HepG2 (cell line): ENCODE data around the gene KCNJ8. TPM values are rescaled to one million over a fixed set of nuclear protein-coding genes. Genes with fewer than 3 reads are reported as not detected.

Experiments used
- ATAC-seq: fragments of 200-7000 bp; cut with Tn5 transposase; 3 replicates; pipeline ENCODE4 v1.9.1; 2020; ENCODE audit warnings: mild to moderate bottlenecking, moderate library complexity
- BruUV-seq: library from RNA; stranded (reverse); fragments of 400-500 nt; replicated peaks from 2 replicates; lab custom pipeline; 2021; lab: Mats Ljungman, UMichigan
- CTCF ChIA-PET: fragments of 300-600 bp; formaldehyde crosslinking; extraction: SDS; loops from one replicate; lab custom pipeline; 2021; ENCODE audit warnings: low total read pairs, inconsistent platforms, low intra/inter-chr PET ratio; lab: Yijun Ruan, JAX
- POLR2A ChIA-PET: fragments of 350-600 bp; sonication (Branson Sonifier 250); formaldehyde crosslinking; loops from one replicate; lab custom pipeline; 2020; ENCODE audit warnings: antibody characterized with exemption, inconsistent platforms; lab: Yijun Ruan, JAX
- DNase-seq: peaks from one replicate; pipeline ENCODE4 v3.0.0-alpha.2; 2015; ENCODE audit warnings: low spot score
- FAIRE-seq: peaks from 3 replicates; lab custom pipeline; 2011; peaks lifted over from hg19 to GRCh38; lab: Jason Lieb, UNC
- H2AFZ ChIP-seq: one replicate; pipeline ENCODE4 v1.6.1; 2011; ENCODE audit warnings: low read length, inconsistent platforms
- H3K27ac ChIP-seq: fragments of 300-600 bp; 3 replicates; pipeline ENCODE4 v1.8.0; 2011; ENCODE audit warnings: mixed run types, mild to moderate bottlenecking, mixed read lengths, low read length, inconsistent platforms; ENCODE audit not compliant: insufficient read depth; ENCODE audit errors: extremely low read length
- H3K27me3 ChIP-seq, 2 experiments: fragments of 200-600 bp in 1 of 2; 2 replicates in 1 of 2; 3 replicates in 1 of 2; pipeline versions ENCODE4 v1.6.0 to v1.8.0; 2011; ENCODE audit warnings: low read length in 2 of 2, mild to moderate bottlenecking in 2 of 2, moderate library complexity in 2 of 2, inconsistent platforms in 1 of 2; ENCODE audit not compliant: insufficient read depth in 2 of 2, control insufficient read depth in 1 of 2
- H3K36me3 ChIP-seq, 2 experiments: fragments of 200-600 bp in 1 of 2; replicated peaks in 1 of 2; 2 replicates in 1 of 2; 3 replicates in 1 of 2; pipeline versions ENCODE4 v1.5.1 to v1.8.0; 2011; ENCODE audit warnings: low read length in 2 of 2, inconsistent platforms in 1 of 2; ENCODE audit not compliant: insufficient read depth in 2 of 2, control insufficient read depth in 1 of 2
- H3K4me1 ChIP-seq: 2 replicates; pipeline ENCODE4 v1.5.1; 2012; ENCODE audit warnings: low read length, inconsistent platforms; ENCODE audit not compliant: insufficient read depth
- H3K4me2 ChIP-seq: 2 replicates; pipeline ENCODE4 v1.6.0; 2011; ENCODE audit warnings: low read depth, low read length, inconsistent platforms
- H3K4me3 ChIP-seq, 3 experiments: fragments of 200-600 bp in 1 of 3; sonication (generic), shearing (Covaris generic) in 1 of 3; replicated peaks in 1 of 3; 2 replicates each; pipeline ENCODE4 v1.5.1; 2011 to 2016; ENCODE audit warnings: low read length in 3 of 3, inconsistent platforms in 2 of 3, low read depth in 2 of 3, mild to moderate bottlenecking in 2 of 3, control low read depth in 1 of 3, mixed read lengths in 1 of 3; ENCODE audit not compliant: insufficient read depth in 1 of 3
- H3K79me2 ChIP-seq: one replicate; pipeline ENCODE4 v1.6.1; 2011; ENCODE audit warnings: low read length, inconsistent platforms; ENCODE audit not compliant: insufficient read depth
- H3K9ac ChIP-seq: 2 replicates; pipeline ENCODE4 v1.6.0; 2011; ENCODE audit warnings: mild to moderate bottlenecking, low read depth, low read length, inconsistent platforms; ENCODE audit not compliant: insufficient read depth
- H3K9me3 ChIP-seq: 2 replicates; pipeline ENCODE4 v1.5.1; 2012; ENCODE audit warnings: mild to moderate bottlenecking, low read length
- H4K20me1 ChIP-seq: 2 replicates; pipeline ENCODE4 v1.6.0; 2011; ENCODE audit warnings: inconsistent platforms, mild to moderate bottlenecking, low read length, moderate library complexity; ENCODE audit not compliant: insufficient read depth
- HNRNPH1 ChIP-seq: fragments of 200-400 bp; formaldehyde crosslinking; optimal IDR thresholded peaks from 2 replicates; pipeline ENCODE3; 2017; ENCODE audit warnings: mild to moderate bottlenecking, low read depth, low read length
- PRDM10 ChIP-seq: sonication (generic); formaldehyde crosslinking; IDR thresholded peaks from 2 replicates; pipeline ENCODE4 v1.4.0; 2020; ENCODE audit warnings: low read depth, missing genetic modification reagents
- RFX5 ChIP-seq: IDR thresholded peaks from 2 replicates; pipeline ENCODE4 v1.6.1; 2011; ENCODE audit warnings: low read depth, low read length, improper control_type of control experiment
- TAF15 ChIP-seq: fragments of 200-400 bp; formaldehyde crosslinking; IDR thresholded peaks from one replicate; pipeline ENCODE4 v1.6.1; 2018; ENCODE audit warnings: mild to moderate bottlenecking, low read depth, low read length; ENCODE audit not compliant: poor library complexity, severe bottlenecking
- TFE3 ChIP-seq: IDR thresholded peaks from 2 replicates; pipeline ENCODE4 v1.6.1; 2016
- TIGD3 ChIP-seq: sonication (generic); formaldehyde crosslinking; IDR thresholded peaks from 2 replicates; pipeline ENCODE4 v1.5.1; 2020; ENCODE audit warnings: mild to moderate bottlenecking, missing genetic modification reagents, borderline replicate concordance
- ZNF121 ChIP-seq: sonication (generic); formaldehyde crosslinking; IDR thresholded peaks from 2 replicates; pipeline ENCODE4 v1.5.0; 2020; ENCODE audit warnings: mild to moderate bottlenecking, missing genetic modification reagents
- ZNF18 ChIP-seq: sonication (generic); formaldehyde crosslinking; IDR thresholded peaks from 2 replicates; pipeline ENCODE4 v1.8.0; 2022; ENCODE audit warnings: mild to moderate bottlenecking, missing genetic modification reagents; ENCODE audit not compliant: insufficient replicate concordance
- ZNF225 ChIP-seq: sonication (generic); formaldehyde crosslinking; IDR thresholded peaks from 2 replicates; pipeline ENCODE4 v1.4.0; 2020; ENCODE audit warnings: mild to moderate bottlenecking, missing genetic modification reagents
- WGBS: methylation state at CpG from one replicate; pipeline ENCODE4 v1.1.6; 2017; ENCODE audit warnings: low lambda C conversion rate; 5-methylcytosine and 5-hydroxymethylcytosine counted together
- in situ Hi-C: cut with HindIII; loops from 2 replicates; pipeline ENCODE4 v1.10.0; 2017; ENCODE audit warnings: low pct_unique_long_range_greater_than_20kb; ENCODE audit not compliant: extremely low pct_ligation_motif_present
- intact Hi-C: fragments of 100-400 bp; cut with micrococcal nuclease; formaldehyde crosslinking; loops from one replicate; pipeline ENCODE4 v1.10.0; 2022; ENCODE audit not compliant: unreplicated experiment
- polyA plus RNA-seq, 8 experiments: library from polyadenylated mRNA; depleted of rRNA in 3 of 8; stranded (reverse) in 7 of 8; unstranded in 1 of 8; fragments of >200 nt; fragmentation: Illumina TruSeq in 4 of 8; extraction: Trizol in 4 of 8; gene quantifications; 2 replicates each; pipeline versions ENCODE4 v1.2.1 to v1.2.3, GENCODE V29; 2011 to 2016; ENCODE audit warnings: low read depth in 4 of 8, missing spikeins in 1 of 8, mixed read lengths in 1 of 8; ENCODE audit not compliant: insufficient read depth in 1 of 8
- total RNA-seq, 5 experiments: library from RNA; depleted of rRNA; stranded (reverse); fragments of >200 nt; fragmentation: Illumina TruSeq; extraction: Trizol; gene quantifications; 2 replicates each; pipeline ENCODE4 v1.2.3, GENCODE V29; 2016; ENCODE audit warnings: low read depth in 1 of 5

Gene KCNJ8
- total and polyA plus RNA-seq, 2 of the 13 experiments (the other 11 are each of a cell fraction or from before 2014, with no cell fraction given) = not detected

- ChIA-PET CTCF (no interaction called here), POLR2A (no interaction called here)
- Histone ChIP-seq H2AFZ (no peak overlapping the region), H3K9ac (no peak overlapping the region), H3K4me1 (no peaks in the 10 kb centered on the region), H3K4me2 (no peak overlapping the region), H3K79me2 (no peaks in the 10 kb centered on the region), H4K20me1 (no peaks in the 10 kb centered on the region), H3K27ac (no peak overlapping the region), H3K36me3 (no peaks in the 10 kb centered on the region), H3K27me3 (no peaks in the 10 kb centered on the region), H3K9me3 (no peaks in the 10 kb centered on the region), H3K4me3 (no peak overlapping the region)
- intact Hi-C loops (no loop called here), in situ Hi-C loops (no loop called here)
- FAIRE-seq (no peak), ATAC-seq (no peak), DNase-seq (no peak)
- WGBS = no CpG with 5 or more reads among the region's 2 CpGs
- TF ChIP-seq ZNF121 (CRISPR knock-in tag) (no peak), ZNF225 (CRISPR knock-in tag) (no peak), RFX5 (no peak), TFE3 (CRISPR knock-in tag) (no peak)
- no TSS peak for BruUV-seq
These were observed 11.0 kb downstream of the KCNJ8 start for GRCh38 chr12:21763531-21763930.

GRCh38 chr12:21759737-21760136 lies 14.8 kb downstream of the KCNJ8 start:
- no peak overlapping the region for H3K9ac ChIP-seq
- in situ Hi-C loops (no loop called here), intact Hi-C loops (no loop called here)
- no peaks in the 10 kb centered on the region for H3K9me3 ChIP-seq
- H4K20me1 ChIP-seq = no peaks in the 10 kb centered on the region
- H3K36me3 ChIP-seq = no peaks in the 10 kb centered on the region
- H3K79me2 ChIP-seq = no peaks in the 10 kb centered on the region
- H3K27me3 ChIP-seq = no peaks in the 10 kb centered on the region
- 27% methylated on average over 5 of the region's 5 CpGs for WGBS
- FAIRE-seq (no peak), ATAC-seq (no peak), DNase-seq (no peak)
- H2AFZ ChIP-seq = no peak overlapping the region
- ChIA-PET POLR2A (no interaction called here), CTCF (no interaction called here)
- no peak overlapping the region for H3K4me3 ChIP-seq
- no peaks in the 10 kb centered on the region for H3K4me1 ChIP-seq
- H3K4me2 ChIP-seq = no peak overlapping the region
- BruUV-seq = no TSS peak
- no peak overlapping the region for H3K27ac ChIP-seq
- TF ChIP-seq PRDM10 (CRISPR knock-in tag) (no peak), HNRNPH1 (no peak), ZNF18 (no peak), TIGD3 (CRISPR knock-in tag) (no peak), TAF15 (no peak)
